WTC11 (cell line): ENCODE measurements around the gene ABCB11. TPM values are rescaled to one million over a fixed set of nuclear protein-coding genes. Genes with fewer than 3 reads are reported as not detected.

ENCODE experiments used
- ATAC-seq: fragments of 200-7000 bp; cut with Tn5 transposase; 2 replicates; pipeline ENCODE4 v1.10.0; 2021; ENCODE audit warnings: mild to moderate bottlenecking, moderate library complexity
- CTCF ChIA-PET: fragments of 300-600 bp; sonication (Branson Sonifier 250); formaldehyde crosslinking; loops from one replicate; lab custom pipeline; 2021; ENCODE audit warnings: antibody characterized with exemption; lab: Charles Lee
- POLR2A ChIA-PET: fragments of 350-600 bp; sonication (Branson Sonifier 250); formaldehyde crosslinking; loops from one replicate; lab custom pipeline; 2021; ENCODE audit warnings: antibody characterized with exemption; lab: Charles Lee
- DNase-seq: peaks from one replicate; pipeline ENCODE4 v3.0.0; 2021; ENCODE audit warnings: low spot score
- H3K27ac Mint-ChIP-seq: 2 replicates; pipeline ENCODE4 v1.8.0; 2021; ENCODE audit warnings: mixed read lengths
- H3K27me3 Mint-ChIP-seq: 2 replicates; pipeline ENCODE4 v1.8.0; 2021; ENCODE audit warnings: low read depth, mild to moderate bottlenecking, moderate library complexity, mixed read lengths
- H3K36me3 Mint-ChIP-seq: 2 replicates; pipeline ENCODE4 v1.8.0; 2021; ENCODE audit warnings: mixed read lengths
- H3K4me1 Mint-ChIP-seq: 2 replicates; pipeline ENCODE4 v1.8.0; 2022; ENCODE audit warnings: mixed read lengths
- H3K4me3 Mint-ChIP-seq: 2 replicates; pipeline ENCODE4 v1.8.0; 2021; ENCODE audit warnings: mild to moderate bottlenecking, moderate library complexity, mixed read lengths
- H3K9me3 Mint-ChIP-seq: 2 replicates; pipeline ENCODE4 v1.8.0; 2021; ENCODE audit warnings: mixed read lengths
- CREM ChIP-seq: sonication (generic); formaldehyde crosslinking; IDR thresholded peaks from 2 replicates; pipeline ENCODE4 v1.8.1; 2022; ENCODE audit warnings: mild to moderate bottlenecking, missing genetic modification reagents, moderate library complexity
- ESRRA ChIP-seq: sonication (generic); formaldehyde crosslinking; IDR thresholded peaks from 2 replicates; pipeline ENCODE4 v1.8.1; 2022; ENCODE audit warnings: mild to moderate bottlenecking, missing genetic modification reagents, borderline replicate concordance
- ETV6 ChIP-seq: sonication (generic); formaldehyde crosslinking; IDR thresholded peaks from 2 replicates; pipeline ENCODE4 v1.8.1; 2022; ENCODE audit warnings: mild to moderate bottlenecking, missing genetic modification reagents
- FOXK1 ChIP-seq: sonication (generic); formaldehyde crosslinking; IDR thresholded peaks from 2 replicates; pipeline ENCODE4 v1.8.0; 2022; ENCODE audit warnings: mild to moderate bottlenecking, moderate library complexity, missing genetic modification reagents
- FOXP1 ChIP-seq: sonication (generic); formaldehyde crosslinking; IDR thresholded peaks from 2 replicates; pipeline ENCODE4 v1.8.0; 2022; ENCODE audit warnings: missing genetic modification reagents, mild to moderate bottlenecking, moderate library complexity, borderline replicate concordance
- IRF2 ChIP-seq: sonication (generic); formaldehyde crosslinking; IDR thresholded peaks from 2 replicates; pipeline ENCODE4 v1.8.0; 2022; ENCODE audit warnings: low read depth, missing genetic modification reagents, borderline replicate concordance
- NFATC4 ChIP-seq: fragments of 250-450 bp; sonication (Bioruptor Pico); IDR thresholded peaks from 2 replicates; pipeline ENCODE4 v1.9.0; 2021; ENCODE audit warnings: mild to moderate bottlenecking
- NR1H2 ChIP-seq: sonication (generic); formaldehyde crosslinking; IDR thresholded peaks from 2 replicates; pipeline ENCODE4 v1.9.0; 2021; ENCODE audit warnings: mild to moderate bottlenecking, moderate library complexity, missing genetic modification reagents
- SMAD3 ChIP-seq: sonication (generic); formaldehyde crosslinking; IDR thresholded peaks from 2 replicates; pipeline ENCODE4 v1.8.0; 2022; ENCODE audit warnings: missing genetic modification reagents, mild to moderate bottlenecking, borderline replicate concordance
- TCF7 ChIP-seq: sonication (generic); formaldehyde crosslinking; IDR thresholded peaks from 2 replicates; pipeline ENCODE4 v1.8.0; 2022; ENCODE audit warnings: mild to moderate bottlenecking, low read depth, missing genetic modification reagents, moderate library complexity
- TP53 ChIP-seq: sonication (generic); formaldehyde crosslinking; IDR thresholded peaks from 2 replicates; pipeline ENCODE4 v1.8.1; 2023; ENCODE audit warnings: mild to moderate bottlenecking, missing genetic modification reagents
- ZBTB21 ChIP-seq: sonication (generic); formaldehyde crosslinking; IDR thresholded peaks from 2 replicates; pipeline ENCODE4 v1.8.1; 2023; ENCODE audit warnings: mild to moderate bottlenecking, missing genetic modification reagents, borderline replicate concordance
- total RNA-seq: library from RNA; stranded (reverse); gene quantifications from 3 replicates; pipeline ENCODE4 v1.2.3, GENCODE V29; 2021
- TF ChIP-seq, protein P1 (sequence below): sonication (generic); formaldehyde crosslinking; IDR thresholded peaks from 2 replicates; pipeline ENCODE4 v1.8.1; 2022; ENCODE audit warnings: missing genetic modification reagents, borderline replicate concordance
- TF ChIP-seq, protein P2 (sequence below): sonication (generic); formaldehyde crosslinking; IDR thresholded peaks from 2 replicates; pipeline ENCODE4 v1.8.1; 2023; ENCODE audit warnings: mild to moderate bottlenecking, missing genetic modification reagents
- TF ChIP-seq, protein P3 (sequence below): sonication (generic); formaldehyde crosslinking; IDR thresholded peaks from 2 replicates; pipeline ENCODE4 v1.8.0; 2022; ENCODE audit warnings: mild to moderate bottlenecking, missing genetic modification reagents
- TF ChIP-seq, protein P4 (sequence below): sonication (generic); formaldehyde crosslinking; IDR thresholded peaks from 2 replicates; pipeline ENCODE4 v1.8.1; 2023; ENCODE audit warnings: mild to moderate bottlenecking, moderate library complexity, missing genetic modification reagents
- TF ChIP-seq, protein P5 (sequence below): fragments of 250-450 bp; sonication (Bioruptor Pico); IDR thresholded peaks from 2 replicates; pipeline ENCODE4 v1.9.0; 2021; ENCODE audit warnings: mild to moderate bottlenecking
- TF ChIP-seq, protein P6 (sequence below): sonication (generic); formaldehyde crosslinking; IDR thresholded peaks from 2 replicates; pipeline ENCODE4 v1.8.0; 2023; ENCODE audit warnings: mild to moderate bottlenecking, missing genetic modification reagents
- TF ChIP-seq, protein P7 (sequence below): sonication (generic); formaldehyde crosslinking; IDR thresholded peaks from 2 replicates; pipeline ENCODE4 v1.8.0; 2023; ENCODE audit warnings: missing genetic modification reagents, mild to moderate bottlenecking, borderline replicate concordance

ABCB11 gene
- total RNA-seq, 1 experiment from 2014 or later, result 0.77 TPM

DNA sequence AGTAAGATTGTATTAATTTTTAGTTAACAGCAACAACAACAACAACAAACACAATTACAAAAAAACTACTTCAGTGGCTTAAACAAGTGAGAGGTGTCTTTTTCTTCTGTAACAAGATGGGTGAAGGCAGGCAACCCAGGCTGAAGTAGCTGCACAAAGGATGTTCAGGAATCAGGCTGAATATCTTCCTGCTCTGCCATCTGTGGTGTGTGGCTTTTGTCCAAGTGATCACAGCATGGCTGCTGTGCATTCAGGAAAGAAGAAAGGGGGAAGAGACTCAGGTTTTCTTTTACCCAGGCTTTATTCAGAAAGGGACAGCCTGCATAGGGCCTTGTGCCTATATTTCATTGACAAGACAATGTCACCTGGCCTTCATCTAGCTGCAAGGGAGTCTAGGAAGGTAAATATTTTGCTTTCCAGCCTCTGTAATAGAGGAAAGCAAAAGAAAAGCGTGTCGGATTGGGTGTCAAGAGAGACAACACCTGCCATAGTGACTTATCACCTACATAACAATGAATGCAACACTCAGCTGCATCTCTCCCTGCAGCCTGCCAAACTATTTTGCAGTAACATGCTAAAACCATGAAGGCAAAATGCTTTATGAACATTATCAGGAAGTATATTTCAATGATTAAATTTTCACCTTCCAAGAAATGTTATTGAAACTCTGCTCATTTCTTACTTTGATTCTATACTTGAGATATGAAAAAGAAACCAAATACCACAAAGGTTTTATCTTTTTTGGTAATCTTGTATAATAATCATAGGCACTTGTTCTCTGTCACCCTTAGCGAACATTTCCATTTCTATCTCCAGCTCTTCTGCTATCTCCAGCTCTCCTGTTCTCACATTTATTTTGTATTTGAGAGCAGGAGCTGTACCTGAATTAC is 115.4 kb downstream of the ABCB11 start (continued):
- TF ChIP-seq FOXP1 (CRISPR knock-in tag), result no peak
- TF ChIP-seq IRF2 (CRISPR knock-in tag), result no peak
- no peak for TF ChIP-seq NR1H2 (CRISPR knock-in tag)
- no peak for TF ChIP-seq SMAD3
- no peak for TF ChIP-seq ZBTB21 (CRISPR knock-in tag)
- TF ChIP-seq, protein P1, sequence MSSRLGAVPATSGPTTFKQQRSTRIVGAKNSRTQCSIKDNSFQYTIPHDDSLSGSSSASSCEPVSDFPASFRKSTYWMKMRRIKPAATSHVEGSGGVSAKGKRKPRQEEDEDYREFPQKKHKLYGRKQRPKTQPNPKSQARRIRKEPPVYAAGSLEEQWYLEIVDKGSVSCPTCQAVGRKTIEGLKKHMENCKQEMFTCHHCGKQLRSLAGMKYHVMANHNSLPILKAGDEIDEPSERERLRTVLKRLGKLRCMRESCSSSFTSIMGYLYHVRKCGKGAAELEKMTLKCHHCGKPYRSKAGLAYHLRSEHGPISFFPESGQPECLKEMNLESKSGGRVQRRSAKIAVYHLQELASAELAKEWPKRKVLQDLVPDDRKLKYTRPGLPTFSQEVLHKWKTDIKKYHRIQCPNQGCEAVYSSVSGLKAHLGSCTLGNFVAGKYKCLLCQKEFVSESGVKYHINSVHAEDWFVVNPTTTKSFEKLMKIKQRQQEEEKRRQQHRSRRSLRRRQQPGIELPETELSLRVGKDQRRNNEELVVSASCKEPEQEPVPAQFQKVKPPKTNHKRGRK (CRISPR knock-in tag), result no peak
- no peak for TF ChIP-seq CREM
- TF ChIP-seq, protein P2, sequence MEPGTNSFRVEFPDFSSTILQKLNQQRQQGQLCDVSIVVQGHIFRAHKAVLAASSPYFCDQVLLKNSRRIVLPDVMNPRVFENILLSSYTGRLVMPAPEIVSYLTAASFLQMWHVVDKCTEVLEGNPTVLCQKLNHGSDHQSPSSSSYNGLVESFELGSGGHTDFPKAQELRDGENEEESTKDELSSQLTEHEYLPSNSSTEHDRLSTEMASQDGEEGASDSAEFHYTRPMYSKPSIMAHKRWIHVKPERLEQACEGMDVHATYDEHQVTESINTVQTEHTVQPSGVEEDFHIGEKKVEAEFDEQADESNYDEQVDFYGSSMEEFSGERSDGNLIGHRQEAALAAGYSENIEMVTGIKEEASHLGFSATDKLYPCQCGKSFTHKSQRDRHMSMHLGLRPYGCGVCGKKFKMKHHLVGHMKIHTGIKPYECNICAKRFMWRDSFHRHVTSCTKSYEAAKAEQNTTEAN, result no peak

DNA sequence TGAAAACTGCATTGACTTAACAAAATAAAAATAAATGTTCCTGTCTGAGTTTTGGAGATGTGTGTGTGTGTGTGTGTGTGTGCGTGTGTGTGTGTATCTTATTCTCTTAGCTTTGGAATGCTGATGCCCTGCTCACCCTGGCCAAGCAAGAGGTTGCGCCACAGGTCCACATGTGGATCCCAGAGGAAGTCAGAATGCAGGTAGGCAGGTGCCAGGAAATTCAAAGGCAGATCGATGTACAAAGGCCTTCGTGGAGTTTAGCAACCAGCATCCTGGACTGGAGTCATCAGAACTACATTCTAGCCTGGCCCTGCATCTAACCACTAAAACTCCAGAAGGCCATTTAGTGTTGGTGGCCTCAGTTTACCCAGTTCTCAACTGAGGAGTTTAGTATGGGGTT is 117.6 kb downstream of the ABCB11 start:
- Mint-ChIP-seq H3K27me3 (peaks cover 12% of the 10 kb centered on the region; the same call in 1 of the 2 replicates), H3K27ac (no peak overlapping the region), H3K4me1 (peaks cover 52% of the 10 kb centered on the region), H3K4me3 (0 out of 2 replicates have a peak overlapping the region, but pooled peaks have one; percentile 21)
- POLR2A ChIA-PET, result interaction anchor here (1.5 kb wide), 1 partner anchor 17 kb away, joined by 3 read pairs; no protein-coding TSS in a partner anchor
- no peak for DNase-seq
- CTCF ChIA-PET, result no interaction called here
- ATAC-seq, result no peak
- TF ChIP-seq ESRRA (CRISPR knock-in tag), result no peak
- no peak for TF ChIP-seq NFATC4 (CRISPR knock-in tag)
- no peak for TF ChIP-seq TCF7
- no peak for TF ChIP-seq ETV6 (CRISPR knock-in tag)
- TF ChIP-seq, protein P3, sequence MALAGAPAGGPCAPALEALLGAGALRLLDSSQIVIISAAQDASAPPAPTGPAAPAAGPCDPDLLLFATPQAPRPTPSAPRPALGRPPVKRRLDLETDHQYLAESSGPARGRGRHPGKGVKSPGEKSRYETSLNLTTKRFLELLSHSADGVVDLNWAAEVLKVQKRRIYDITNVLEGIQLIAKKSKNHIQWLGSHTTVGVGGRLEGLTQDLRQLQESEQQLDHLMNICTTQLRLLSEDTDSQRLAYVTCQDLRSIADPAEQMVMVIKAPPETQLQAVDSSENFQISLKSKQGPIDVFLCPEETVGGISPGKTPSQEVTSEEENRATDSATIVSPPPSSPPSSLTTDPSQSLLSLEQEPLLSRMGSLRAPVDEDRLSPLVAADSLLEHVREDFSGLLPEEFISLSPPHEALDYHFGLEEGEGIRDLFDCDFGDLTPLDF (CRISPR knock-in tag), result no peak
- TF ChIP-seq, protein P4, sequence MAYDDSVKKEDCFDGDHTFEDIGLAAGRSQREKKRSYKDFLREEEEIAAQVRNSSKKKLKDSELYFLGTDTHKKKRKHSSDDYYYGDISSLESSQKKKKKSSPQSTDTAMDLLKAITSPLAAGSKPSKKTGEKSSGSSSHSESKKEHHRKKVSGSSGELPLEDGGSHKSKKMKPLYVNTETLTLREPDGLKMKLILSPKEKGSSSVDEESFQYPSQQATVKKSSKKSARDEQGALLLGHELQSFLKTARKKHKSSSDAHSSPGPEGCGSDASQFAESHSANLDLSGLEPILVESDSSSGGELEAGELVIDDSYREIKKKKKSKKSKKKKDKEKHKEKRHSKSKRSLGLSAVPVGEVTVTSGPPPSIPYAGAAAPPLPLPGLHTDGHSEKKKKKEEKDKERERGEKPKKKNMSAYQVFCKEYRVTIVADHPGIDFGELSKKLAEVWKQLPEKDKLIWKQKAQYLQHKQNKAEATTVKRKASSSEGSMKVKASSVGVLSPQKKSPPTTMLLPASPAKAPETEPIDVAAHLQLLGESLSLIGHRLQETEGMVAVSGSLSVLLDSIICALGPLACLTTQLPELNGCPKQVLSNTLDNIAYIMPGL (CRISPR knock-in tag), result no peak
- TF ChIP-seq, protein P5, sequence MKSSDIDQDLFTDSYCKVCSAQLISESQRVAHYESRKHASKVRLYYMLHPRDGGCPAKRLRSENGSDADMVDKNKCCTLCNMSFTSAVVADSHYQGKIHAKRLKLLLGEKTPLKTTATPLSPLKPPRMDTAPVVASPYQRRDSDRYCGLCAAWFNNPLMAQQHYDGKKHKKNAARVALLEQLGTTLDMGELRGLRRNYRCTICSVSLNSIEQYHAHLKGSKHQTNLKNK (CRISPR knock-in tag), result no peak
- TF ChIP-seq, protein P6, sequence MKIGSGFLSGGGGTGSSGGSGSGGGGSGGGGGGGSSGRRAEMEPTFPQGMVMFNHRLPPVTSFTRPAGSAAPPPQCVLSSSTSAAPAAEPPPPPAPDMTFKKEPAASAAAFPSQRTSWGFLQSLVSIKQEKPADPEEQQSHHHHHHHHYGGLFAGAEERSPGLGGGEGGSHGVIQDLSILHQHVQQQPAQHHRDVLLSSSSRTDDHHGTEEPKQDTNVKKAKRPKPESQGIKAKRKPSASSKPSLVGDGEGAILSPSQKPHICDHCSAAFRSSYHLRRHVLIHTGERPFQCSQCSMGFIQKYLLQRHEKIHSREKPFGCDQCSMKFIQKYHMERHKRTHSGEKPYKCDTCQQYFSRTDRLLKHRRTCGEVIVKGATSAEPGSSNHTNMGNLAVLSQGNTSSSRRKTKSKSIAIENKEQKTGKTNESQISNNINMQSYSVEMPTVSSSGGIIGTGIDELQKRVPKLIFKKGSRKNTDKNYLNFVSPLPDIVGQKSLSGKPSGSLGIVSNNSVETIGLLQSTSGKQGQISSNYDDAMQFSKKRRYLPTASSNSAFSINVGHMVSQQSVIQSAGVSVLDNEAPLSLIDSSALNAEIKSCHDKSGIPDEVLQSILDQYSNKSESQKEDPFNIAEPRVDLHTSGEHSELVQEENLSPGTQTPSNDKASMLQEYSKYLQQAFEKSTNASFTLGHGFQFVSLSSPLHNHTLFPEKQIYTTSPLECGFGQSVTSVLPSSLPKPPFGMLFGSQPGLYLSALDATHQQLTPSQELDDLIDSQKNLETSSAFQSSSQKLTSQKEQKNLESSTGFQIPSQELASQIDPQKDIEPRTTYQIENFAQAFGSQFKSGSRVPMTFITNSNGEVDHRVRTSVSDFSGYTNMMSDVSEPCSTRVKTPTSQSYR (CRISPR knock-in tag), result no peak
- no peak for TF ChIP-seq FOXK1 (CRISPR knock-in tag)
- TF ChIP-seq, protein P7, sequence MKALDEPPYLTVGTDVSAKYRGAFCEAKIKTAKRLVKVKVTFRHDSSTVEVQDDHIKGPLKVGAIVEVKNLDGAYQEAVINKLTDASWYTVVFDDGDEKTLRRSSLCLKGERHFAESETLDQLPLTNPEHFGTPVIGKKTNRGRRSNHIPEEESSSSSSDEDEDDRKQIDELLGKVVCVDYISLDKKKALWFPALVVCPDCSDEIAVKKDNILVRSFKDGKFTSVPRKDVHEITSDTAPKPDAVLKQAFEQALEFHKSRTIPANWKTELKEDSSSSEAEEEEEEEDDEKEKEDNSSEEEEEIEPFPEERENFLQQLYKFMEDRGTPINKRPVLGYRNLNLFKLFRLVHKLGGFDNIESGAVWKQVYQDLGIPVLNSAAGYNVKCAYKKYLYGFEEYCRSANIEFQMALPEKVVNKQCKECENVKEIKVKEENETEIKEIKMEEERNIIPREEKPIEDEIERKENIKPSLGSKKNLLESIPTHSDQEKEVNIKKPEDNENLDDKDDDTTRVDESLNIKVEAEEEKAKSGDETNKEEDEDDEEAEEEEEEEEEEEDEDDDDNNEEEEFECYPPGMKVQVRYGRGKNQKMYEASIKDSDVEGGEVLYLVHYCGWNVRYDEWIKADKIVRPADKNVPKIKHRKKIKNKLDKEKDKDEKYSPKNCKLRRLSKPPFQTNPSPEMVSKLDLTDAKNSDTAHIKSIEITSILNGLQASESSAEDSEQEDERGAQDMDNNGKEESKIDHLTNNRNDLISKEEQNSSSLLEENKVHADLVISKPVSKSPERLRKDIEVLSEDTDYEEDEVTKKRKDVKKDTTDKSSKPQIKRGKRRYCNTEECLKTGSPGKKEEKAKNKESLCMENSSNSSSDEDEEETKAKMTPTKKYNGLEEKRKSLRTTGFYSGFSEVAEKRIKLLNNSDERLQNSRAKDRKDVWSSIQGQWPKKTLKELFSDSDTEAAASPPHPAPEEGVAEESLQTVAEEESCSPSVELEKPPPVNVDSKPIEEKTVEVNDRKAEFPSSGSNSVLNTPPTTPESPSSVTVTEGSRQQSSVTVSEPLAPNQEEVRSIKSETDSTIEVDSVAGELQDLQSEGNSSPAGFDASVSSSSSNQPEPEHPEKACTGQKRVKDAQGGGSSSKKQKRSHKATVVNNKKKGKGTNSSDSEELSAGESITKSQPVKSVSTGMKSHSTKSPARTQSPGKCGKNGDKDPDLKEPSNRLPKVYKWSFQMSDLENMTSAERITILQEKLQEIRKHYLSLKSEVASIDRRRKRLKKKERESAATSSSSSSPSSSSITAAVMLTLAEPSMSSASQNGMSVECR (CRISPR knock-in tag), result no peak
- no peak for TF ChIP-seq TP53 (CRISPR knock-in tag)
- TF ChIP-seq, all 79 proteins: peak for 0
- Mint-ChIP-seq H3K9me3 (peaks cover 19% of the 10 kb centered on the region), H3K36me3 (peaks cover 13% of the 10 kb centered on the region)
